Measurements from ENCODE around the gene CUX1.

DNA sequence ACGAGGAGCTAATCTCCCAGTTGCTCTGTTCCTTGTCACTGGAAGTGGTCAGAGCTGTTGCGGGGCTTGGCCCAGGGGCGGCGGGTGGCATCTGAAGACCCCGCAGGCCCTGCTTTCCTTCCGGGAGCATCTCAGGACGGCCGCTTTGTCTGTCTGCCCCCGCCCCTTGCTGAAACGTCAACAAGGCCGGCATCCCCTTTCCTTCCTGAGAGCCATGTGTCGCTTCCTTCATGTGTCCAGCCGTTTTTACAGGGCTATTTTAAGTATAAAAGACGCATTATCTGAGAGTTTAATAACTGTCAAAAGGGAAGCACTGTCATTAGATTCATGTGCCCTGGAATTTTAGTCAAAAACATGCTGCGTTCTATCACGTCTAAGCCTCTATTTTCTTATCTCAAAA, 110.4 kb downstream of the CUX1 start:
- no peak for TF ChIP-seq ZNF780A (CRISPR knock-in tag; IDR thresholded peaks at IDR 0.05)
- no peak for TF ChIP-seq ZFAT (CRISPR knock-in tag; conservative IDR thresholded peaks at IDR 0.05)
- no peak for TF ChIP-seq ZNF589 (CRISPR knock-in tag; conservative IDR thresholded peaks at IDR 0.05)
- TF ChIP-seq, protein P1, sequence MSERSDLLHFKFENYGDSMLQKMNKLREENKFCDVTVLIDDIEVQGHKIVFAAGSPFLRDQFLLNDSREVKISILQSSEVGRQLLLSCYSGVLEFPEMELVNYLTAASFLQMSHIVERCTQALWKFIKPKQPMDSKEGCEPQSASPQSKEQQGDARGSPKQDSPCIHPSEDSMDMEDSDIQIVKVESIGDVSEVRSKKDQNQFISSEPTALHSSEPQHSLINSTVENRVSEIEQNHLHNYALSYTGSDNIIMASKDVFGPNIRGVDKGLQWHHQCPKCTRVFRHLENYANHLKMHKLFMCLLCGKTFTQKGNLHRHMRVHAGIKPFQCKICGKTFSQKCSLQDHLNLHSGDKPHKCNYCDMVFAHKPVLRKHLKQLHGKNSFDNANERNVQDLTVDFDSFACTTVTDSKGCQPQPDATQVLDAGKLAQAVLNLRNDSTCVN (CRISPR knock-in tag; IDR thresholded peaks at IDR 0.05; ENCODE audit: borderline replicate concordance): no peak
- no peak for TF ChIP-seq ARNT (IDR thresholded peaks at IDR 0.05)
- TF ChIP-seq CEBPB (IDR thresholded peaks at IDR 0.05; ENCODE audit: borderline replicate concordance, low read depth, low read length): no peak
- TF ChIP-seq ZNF124 (CRISPR knock-in tag; IDR thresholded peaks at IDR 0.05): no peak
- no peak for TF ChIP-seq RFX1 (IDR thresholded peaks at IDR 0.05)
- TF ChIP-seq, protein P2, sequence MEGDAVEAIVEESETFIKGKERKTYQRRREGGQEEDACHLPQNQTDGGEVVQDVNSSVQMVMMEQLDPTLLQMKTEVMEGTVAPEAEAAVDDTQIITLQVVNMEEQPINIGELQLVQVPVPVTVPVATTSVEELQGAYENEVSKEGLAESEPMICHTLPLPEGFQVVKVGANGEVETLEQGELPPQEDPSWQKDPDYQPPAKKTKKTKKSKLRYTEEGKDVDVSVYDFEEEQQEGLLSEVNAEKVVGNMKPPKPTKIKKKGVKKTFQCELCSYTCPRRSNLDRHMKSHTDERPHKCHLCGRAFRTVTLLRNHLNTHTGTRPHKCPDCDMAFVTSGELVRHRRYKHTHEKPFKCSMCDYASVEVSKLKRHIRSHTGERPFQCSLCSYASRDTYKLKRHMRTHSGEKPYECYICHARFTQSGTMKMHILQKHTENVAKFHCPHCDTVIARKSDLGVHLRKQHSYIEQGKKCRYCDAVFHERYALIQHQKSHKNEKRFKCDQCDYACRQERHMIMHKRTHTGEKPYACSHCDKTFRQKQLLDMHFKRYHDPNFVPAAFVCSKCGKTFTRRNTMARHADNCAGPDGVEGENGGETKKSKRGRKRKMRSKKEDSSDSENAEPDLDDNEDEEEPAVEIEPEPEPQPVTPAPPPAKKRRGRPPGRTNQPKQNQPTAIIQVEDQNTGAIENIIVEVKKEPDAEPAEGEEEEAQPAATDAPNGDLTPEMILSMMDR (CRISPR knock-in tag; IDR thresholded peaks at IDR 0.05): no peak
- TF ChIP-seq, protein P3, sequence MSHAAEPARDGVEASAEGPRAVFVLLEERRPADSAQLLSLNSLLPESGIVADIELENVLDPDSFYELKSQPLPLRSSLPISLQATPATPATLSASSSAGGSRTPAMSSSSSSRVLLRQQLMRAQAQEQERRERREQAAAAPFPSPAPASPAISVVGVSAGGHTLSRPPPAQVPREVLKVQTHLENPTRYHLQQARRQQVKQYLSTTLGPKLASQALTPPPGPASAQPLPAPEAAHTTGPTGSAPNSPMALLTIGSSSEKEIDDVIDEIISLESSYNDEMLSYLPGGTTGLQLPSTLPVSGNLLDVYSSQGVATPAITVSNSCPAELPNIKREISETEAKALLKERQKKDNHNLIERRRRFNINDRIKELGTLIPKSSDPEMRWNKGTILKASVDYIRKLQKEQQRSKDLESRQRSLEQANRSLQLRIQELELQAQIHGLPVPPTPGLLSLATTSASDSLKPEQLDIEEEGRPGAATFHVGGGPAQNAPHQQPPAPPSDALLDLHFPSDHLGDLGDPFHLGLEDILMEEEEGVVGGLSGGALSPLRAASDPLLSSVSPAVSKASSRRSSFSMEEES (CRISPR knock-in tag; IDR thresholded peaks at IDR 0.05): no peak
- TF ChIP-seq FOXM1 (CRISPR knock-in tag; IDR thresholded peaks at IDR 0.05): no peak
